SK-N-SH treated with all-trans-retinoic acid at 6 μM for 48 hours (cell line): Measurements from ENCODE around the gene UNC119B.
A peak's percentile ranks its signal among the peaks of the same experiment; 100 is the strongest.

Experiments
- ATAC-seq: fragments of 200-7000 bp; cut with Tn5 transposase; 3 replicates; pipeline ENCODE4 v1.9.1; 2020; ENCODE audit warnings: mild to moderate bottlenecking, moderate library complexity
- ARNTL ChIP-seq: fragments of 450-650 bp; formaldehyde crosslinking; IDR thresholded peaks from 2 replicates; pipeline ENCODE4 v1.5.0; 2020; ENCODE audit warnings: low read depth, mild to moderate bottlenecking, moderate library complexity, borderline replicate concordance
- BACH2 ChIP-seq: fragments of 250-450 bp; sonication (Bioruptor Pico); IDR thresholded peaks from 2 replicates; pipeline ENCODE4 v1.9.0; 2021; ENCODE audit warnings: mild to moderate bottlenecking, borderline replicate concordance
- CSDC2 ChIP-seq: fragments of 250-450 bp; sonication (Bioruptor Pico); IDR thresholded peaks from 2 replicates; pipeline ENCODE4 v1.5.0; 2020; ENCODE audit warnings: mild to moderate bottlenecking, moderate library complexity
- ESRRG ChIP-seq: fragments of 250-450 bp; sonication (Bioruptor Pico); IDR thresholded peaks from 2 replicates; pipeline ENCODE4 v1.6.1; 2021; ENCODE audit warnings: mild to moderate bottlenecking
- GLIS3 ChIP-seq: fragments of 250-450 bp; sonication (Bioruptor Pico); IDR thresholded peaks from 2 replicates; pipeline ENCODE4 v1.5.0; 2020; ENCODE audit warnings: mild to moderate bottlenecking, moderate library complexity
- ISL1 ChIP-seq: fragments of 250-450 bp; sonication (Bioruptor Pico); IDR thresholded peaks from 2 replicates; pipeline ENCODE4 v2.1.2; 2022; ENCODE audit warnings: mild to moderate bottlenecking, moderate library complexity
- OSR1 ChIP-seq: fragments of 250-450 bp; sonication (Bioruptor Pico); IDR thresholded peaks from 2 replicates; pipeline ENCODE4 v1.8.0; 2022; ENCODE audit warnings: moderate library complexity, mild to moderate bottlenecking, inconsistent platforms
- RARB ChIP-seq: fragments of 250-450 bp; sonication (Bioruptor Pico); IDR thresholded peaks from 2 replicates; pipeline ENCODE4 v1.8.0; 2021; ENCODE audit warnings: mild to moderate bottlenecking, moderate library complexity
- SNAI2 ChIP-seq: fragments of 250-450 bp; sonication (Bioruptor Pico); IDR thresholded peaks from 2 replicates; pipeline ENCODE4 v1.5.0; 2020; ENCODE audit warnings: mild to moderate bottlenecking, moderate library complexity
- TCF4 ChIP-seq: fragments of 250-450 bp; sonication (Bioruptor Pico); IDR thresholded peaks from 2 replicates; pipeline ENCODE4 v1.8.0; 2021; ENCODE audit warnings: mild to moderate bottlenecking, moderate library complexity, borderline replicate concordance
- TOX ChIP-seq: fragments of 250-450 bp; sonication (Bioruptor Pico); IDR thresholded peaks from 2 replicates; pipeline ENCODE4 v1.8.0; 2021; ENCODE audit warnings: mild to moderate bottlenecking, moderate library complexity, borderline replicate concordance
- ZC3H10 ChIP-seq: fragments of 250-450 bp; sonication (Bioruptor Pico); IDR thresholded peaks from 2 replicates; pipeline ENCODE4 v1.5.1; 2021; ENCODE audit warnings: mild to moderate bottlenecking, moderate library complexity
- ZFP3 ChIP-seq: fragments of 250-450 bp; sonication (Bioruptor Pico); IDR thresholded peaks from 2 replicates; pipeline ENCODE4 v1.5.0; 2020; ENCODE audit warnings: mild to moderate bottlenecking, moderate library complexity
- ZFP30 ChIP-seq: fragments of 450-650 bp; formaldehyde crosslinking; IDR thresholded peaks from 2 replicates; pipeline ENCODE4 v1.5.0; 2022; ENCODE audit warnings: mild to moderate bottlenecking, moderate library complexity
- ZNF565 ChIP-seq: fragments of 450-650 bp; formaldehyde crosslinking; conservative IDR thresholded peaks from 2 replicates; pipeline ENCODE4 v1.5.0; 2020; ENCODE audit warnings: low read depth, mild to moderate bottlenecking, moderate library complexity
- ZNF70 ChIP-seq: fragments of 450-650 bp; formaldehyde crosslinking; IDR thresholded peaks from 2 replicates; pipeline ENCODE4 v1.5.0; 2020; ENCODE audit warnings: mild to moderate bottlenecking, moderate library complexity
- ZNF8 ChIP-seq: fragments of 450-650 bp; formaldehyde crosslinking; IDR thresholded peaks from 2 replicates; pipeline ENCODE4 v1.5.0; 2020; ENCODE audit warnings: mild to moderate bottlenecking, moderate library complexity
- TF ChIP-seq, protein P1 (sequence below): fragments of 250-450 bp; sonication (Bioruptor Pico); IDR thresholded peaks from 2 replicates; pipeline ENCODE4 v1.8.0; 2021; ENCODE audit warnings: low read depth, mild to moderate bottlenecking, moderate library complexity, borderline replicate concordance
- TF ChIP-seq, protein P2 (sequence below): fragments of 250-450 bp; sonication (Bioruptor Pico); IDR thresholded peaks from 2 replicates; pipeline ENCODE4 v1.8.0; 2020; ENCODE audit warnings: mild to moderate bottlenecking, moderate library complexity, borderline replicate concordance
- TF ChIP-seq, protein P3 (sequence below): fragments of 250-450 bp; sonication (Bioruptor Pico); IDR thresholded peaks from 2 replicates; pipeline ENCODE4 v1.5.0; 2020; ENCODE audit warnings: mild to moderate bottlenecking, moderate library complexity
- TF ChIP-seq, protein P4 (sequence below): fragments of 250-450 bp; sonication (Bioruptor Pico); IDR thresholded peaks from 2 replicates; pipeline ENCODE4 v1.5.1; 2020; ENCODE audit warnings: low read depth, mild to moderate bottlenecking, moderate library complexity

The UNC119B gene

DNA sequence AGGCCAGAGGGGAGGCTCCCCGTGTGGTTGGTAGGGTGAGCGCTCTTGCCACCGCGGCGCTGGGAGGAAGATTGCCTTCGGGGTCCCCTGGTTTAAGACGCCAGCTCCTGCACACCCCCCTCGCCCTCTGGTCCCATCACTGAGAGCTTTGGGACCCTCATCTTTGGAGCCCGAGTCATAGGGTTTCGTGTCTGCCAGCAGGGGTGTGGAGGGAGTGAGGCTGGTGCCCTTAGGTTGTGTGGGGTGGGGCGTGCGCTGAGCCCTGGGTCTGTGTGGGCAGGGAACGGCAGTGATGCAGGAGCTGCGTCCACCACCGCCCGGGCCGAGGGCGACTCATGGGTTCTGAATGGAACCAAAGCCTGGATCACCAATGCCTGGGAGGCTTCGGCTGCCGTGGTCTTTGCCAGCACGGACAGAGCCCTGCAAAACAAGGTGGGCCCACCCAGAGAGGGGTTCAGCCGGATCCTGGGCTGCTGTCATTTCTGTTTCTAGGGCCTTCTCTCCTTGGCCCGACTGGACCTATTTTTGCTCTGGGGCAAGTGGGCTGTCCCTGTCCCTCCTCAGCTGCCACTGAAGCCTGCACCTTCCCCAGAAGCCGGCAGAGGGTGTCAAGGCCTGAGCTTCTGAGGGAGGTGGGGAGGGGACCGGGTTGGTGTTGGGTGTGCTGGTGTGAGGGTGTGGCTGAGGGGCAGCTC is 27.4 kb downstream of the UNC119B start:
- ATAC-seq, result peak; percentile 39
- TF ChIP-seq ZFP30, result no peak
- TF ChIP-seq, protein P1, sequence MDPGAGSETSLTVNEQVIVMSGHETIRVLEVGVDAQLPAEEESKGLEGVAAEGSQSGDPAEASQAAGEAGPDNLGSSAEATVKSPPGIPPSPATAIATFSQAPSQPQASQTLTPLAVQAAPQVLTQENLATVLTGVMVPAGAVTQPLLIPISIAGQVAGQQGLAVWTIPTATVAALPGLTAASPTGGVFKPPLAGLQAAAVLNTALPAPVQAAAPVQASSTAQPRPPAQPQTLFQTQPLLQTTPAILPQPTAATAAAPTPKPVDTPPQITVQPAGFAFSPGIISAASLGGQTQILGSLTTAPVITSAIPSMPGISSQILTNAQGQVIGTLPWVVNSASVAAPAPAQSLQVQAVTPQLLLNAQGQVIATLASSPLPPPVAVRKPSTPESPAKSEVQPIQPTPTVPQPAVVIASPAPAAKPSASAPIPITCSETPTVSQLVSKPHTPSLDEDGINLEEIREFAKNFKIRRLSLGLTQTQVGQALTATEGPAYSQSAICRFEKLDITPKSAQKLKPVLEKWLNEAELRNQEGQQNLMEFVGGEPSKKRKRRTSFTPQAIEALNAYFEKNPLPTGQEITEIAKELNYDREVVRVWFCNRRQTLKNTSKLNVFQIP (CRISPR knock-in tag), result no peak
- no peak for TF ChIP-seq SNAI2 (CRISPR knock-in tag)
- no peak for TF ChIP-seq ZC3H10 (CRISPR knock-in tag)
- TF ChIP-seq ZNF8 (CRISPR knock-in tag), result no peak

DNA sequence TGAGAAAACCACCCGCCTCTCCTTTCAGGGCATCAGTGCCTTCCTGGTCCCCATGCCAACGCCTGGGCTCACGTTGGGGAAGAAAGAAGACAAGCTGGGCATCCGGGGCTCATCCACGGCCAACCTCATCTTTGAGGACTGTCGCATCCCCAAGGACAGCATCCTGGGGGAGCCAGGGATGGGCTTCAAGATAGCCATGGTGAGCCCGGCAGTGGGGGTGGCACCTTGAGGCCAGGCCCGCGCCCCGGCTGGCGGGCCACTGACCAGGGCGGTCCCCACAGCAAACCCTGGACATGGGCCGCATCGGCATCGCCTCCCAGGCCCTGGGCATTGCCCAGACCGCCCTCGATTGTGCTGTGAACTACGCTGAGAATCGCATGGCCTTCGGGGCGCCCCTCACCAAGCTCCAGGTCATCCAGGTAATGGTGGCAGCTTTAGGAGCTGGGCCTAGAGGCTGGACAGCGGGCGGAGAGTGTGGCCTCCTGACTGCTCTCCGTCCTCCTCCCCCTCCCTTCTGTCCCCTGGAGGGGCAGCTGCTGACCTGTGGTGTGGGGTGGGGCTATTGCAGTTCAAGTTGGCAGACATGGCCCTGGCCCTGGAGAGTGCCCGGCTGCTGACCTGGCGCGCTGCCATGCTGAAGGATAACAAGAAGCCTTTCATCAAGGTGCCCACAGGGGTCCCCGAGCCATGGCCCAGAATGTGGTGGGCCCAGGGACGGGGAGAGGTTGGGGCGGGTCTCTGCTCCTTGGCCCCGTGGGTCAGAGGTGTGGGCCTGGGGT is 28.2 kb downstream of the UNC119B start:
- no peak for TF ChIP-seq RARB
- no peak for TF ChIP-seq ISL1 (CRISPR knock-in tag)
- no peak for TF ChIP-seq ZNF8 (CRISPR knock-in tag)
- no peak for ATAC-seq

DNA sequence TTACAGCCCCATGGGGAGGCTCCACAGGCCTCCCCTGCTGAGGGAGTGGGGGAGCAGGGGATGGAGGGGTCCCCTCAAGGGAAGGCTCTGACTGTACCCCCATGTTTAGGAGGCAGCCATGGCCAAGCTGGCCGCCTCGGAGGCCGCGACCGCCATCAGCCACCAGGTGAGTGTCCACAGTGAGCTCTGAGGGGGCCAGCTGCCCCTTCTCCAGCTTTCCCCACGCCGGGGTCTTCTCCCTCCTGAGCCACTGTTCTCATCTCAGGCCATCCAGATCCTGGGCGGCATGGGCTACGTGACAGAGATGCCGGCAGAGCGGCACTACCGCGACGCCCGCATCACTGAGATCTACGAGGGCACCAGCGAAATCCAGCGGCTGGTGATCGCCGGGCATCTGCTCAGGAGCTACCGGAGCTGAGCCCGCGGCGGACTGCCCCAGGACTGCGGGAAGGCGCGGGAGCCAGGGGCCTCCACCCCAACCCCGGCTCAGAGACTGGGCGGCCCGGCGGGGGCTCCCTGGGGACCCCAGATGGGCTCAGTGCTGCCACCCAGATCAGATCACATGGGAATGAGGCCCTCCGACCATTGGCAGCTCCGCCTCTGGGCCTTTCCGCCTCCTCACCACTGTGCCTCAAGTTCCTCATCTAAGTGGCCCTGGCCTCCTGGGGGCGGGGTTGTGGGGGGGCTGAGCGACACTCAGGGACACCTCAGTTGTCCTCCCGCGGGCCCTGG is 28.9 kb downstream of the UNC119B start:
- TF ChIP-seq, protein P2, sequence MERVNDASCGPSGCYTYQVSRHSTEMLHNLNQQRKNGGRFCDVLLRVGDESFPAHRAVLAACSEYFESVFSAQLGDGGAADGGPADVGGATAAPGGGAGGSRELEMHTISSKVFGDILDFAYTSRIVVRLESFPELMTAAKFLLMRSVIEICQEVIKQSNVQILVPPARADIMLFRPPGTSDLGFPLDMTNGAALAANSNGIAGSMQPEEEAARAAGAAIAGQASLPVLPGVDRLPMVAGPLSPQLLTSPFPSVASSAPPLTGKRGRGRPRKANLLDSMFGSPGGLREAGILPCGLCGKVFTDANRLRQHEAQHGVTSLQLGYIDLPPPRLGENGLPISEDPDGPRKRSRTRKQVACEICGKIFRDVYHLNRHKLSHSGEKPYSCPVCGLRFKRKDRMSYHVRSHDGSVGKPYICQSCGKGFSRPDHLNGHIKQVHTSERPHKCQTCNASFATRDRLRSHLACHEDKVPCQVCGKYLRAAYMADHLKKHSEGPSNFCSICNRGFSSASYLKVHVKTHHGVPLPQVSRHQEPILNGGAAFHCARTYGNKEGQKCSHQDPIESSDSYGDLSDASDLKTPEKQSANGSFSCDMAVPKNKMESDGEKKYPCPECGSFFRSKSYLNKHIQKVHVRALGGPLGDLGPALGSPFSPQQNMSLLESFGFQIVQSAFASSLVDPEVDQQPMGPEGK (CRISPR knock-in tag), result no peak
- TF ChIP-seq ZNF565 (CRISPR knock-in tag) (no peak), ARNTL (no peak), GLIS3 (CRISPR knock-in tag) (no peak), ZFP30 (no peak), SNAI2 (CRISPR knock-in tag) (no peak), TCF4 (CRISPR knock-in tag) (no peak), ESRRG (CRISPR knock-in tag) (no peak), OSR1 (no peak), ZNF70 (CRISPR knock-in tag) (no peak), BACH2 (CRISPR knock-in tag) (no peak), ZFP3 (CRISPR knock-in tag) (no peak), ZNF8 (CRISPR knock-in tag) (no peak), TOX (CRISPR knock-in tag) (no peak), CSDC2 (no peak), RARB (no peak)
- TF ChIP-seq, protein P3, sequence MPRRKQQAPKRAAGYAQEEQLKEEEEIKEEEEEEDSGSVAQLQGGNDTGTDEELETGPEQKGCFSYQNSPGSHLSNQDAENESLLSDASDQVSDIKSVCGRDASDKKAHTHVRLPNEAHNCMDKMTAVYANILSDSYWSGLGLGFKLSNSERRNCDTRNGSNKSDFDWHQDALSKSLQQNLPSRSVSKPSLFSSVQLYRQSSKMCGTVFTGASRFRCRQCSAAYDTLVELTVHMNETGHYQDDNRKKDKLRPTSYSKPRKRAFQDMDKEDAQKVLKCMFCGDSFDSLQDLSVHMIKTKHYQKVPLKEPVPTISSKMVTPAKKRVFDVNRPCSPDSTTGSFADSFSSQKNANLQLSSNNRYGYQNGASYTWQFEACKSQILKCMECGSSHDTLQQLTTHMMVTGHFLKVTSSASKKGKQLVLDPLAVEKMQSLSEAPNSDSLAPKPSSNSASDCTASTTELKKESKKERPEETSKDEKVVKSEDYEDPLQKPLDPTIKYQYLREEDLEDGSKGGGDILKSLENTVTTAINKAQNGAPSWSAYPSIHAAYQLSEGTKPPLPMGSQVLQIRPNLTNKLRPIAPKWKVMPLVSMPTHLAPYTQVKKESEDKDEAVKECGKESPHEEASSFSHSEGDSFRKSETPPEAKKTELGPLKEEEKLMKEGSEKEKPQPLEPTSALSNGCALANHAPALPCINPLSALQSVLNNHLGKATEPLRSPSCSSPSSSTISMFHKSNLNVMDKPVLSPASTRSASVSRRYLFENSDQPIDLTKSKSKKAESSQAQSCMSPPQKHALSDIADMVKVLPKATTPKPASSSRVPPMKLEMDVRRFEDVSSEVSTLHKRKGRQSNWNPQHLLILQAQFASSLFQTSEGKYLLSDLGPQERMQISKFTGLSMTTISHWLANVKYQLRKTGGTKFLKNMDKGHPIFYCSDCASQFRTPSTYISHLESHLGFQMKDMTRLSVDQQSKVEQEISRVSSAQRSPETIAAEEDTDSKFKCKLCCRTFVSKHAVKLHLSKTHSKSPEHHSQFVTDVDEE (CRISPR knock-in tag), result no peak
- TF ChIP-seq, protein P4, sequence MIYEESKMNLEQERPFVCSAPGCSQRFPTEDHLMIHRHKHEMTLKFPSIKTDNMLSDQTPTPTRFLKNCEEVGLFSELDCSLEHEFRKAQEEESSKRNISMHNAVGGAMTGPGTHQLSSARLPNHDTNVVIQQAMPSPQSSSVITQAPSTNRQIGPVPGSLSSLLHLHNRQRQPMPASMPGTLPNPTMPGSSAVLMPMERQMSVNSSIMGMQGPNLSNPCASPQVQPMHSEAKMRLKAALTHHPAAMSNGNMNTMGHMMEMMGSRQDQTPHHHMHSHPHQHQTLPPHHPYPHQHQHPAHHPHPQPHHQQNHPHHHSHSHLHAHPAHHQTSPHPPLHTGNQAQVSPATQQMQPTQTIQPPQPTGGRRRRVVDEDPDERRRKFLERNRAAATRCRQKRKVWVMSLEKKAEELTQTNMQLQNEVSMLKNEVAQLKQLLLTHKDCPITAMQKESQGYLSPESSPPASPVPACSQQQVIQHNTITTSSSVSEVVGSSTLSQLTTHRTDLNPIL (CRISPR knock-in tag), result no peak
- TF ChIP-seq, protein P1 (CRISPR knock-in tag), result no peak
- no peak for ATAC-seq
